Adrenal gland (tissue), 12 donors: ENCODE measurements around the gene GPR173. TPM values are rescaled to one million over a fixed set of nuclear protein-coding genes. Genes with fewer than 3 reads are reported as not detected.

Source experiments
- DNase-seq, 7 donors: peaks; one replicate each; pipeline ENCODE4 v3.0.0-alpha.2; 2019 to 2020
- H3K27ac ChIP-seq, 5 donors: fragments of 200-600 bp; sonication (generic) in 4 of 5; 1 replicate in 3 of 5; 2 replicates in 2 of 5; pipeline versions ENCODE4 v1.5.1 to v1.8.0; 2016 to 2020; ENCODE audit warnings: mild to moderate bottlenecking in 1 of 5
- H3K27me3 ChIP-seq: fragments of 200-600 bp; 2 replicates; pipeline ENCODE4 v1.8.0; 2021
- H3K36me3 ChIP-seq, 2 donors: fragments of 200-600 bp; replicated peaks in 1 of 2; 1 replicate in 1 of 2; 2 replicates in 1 of 2; pipeline versions ENCODE4 v1.5.1 to v1.8.0; 2018 to 2022
- H3K4me1 ChIP-seq, 2 donors: fragments of 200-600 bp; replicated peaks in 1 of 2; 1 replicate in 1 of 2; 2 replicates in 1 of 2; pipeline versions ENCODE4 v1.5.1 to v1.8.0; 2018 to 2021
- H3K4me3 ChIP-seq, 4 donors: fragments of 200-600 bp; sonication (generic) in 3 of 4; one replicate each; pipeline ENCODE4 v1.5.1; 2016 to 2018
- H3K9me3 ChIP-seq, 3 donors: fragments of 200-600 bp; sonication (generic) in 1 of 3; replicated peaks in 1 of 3; 1 replicate in 2 of 3; 2 replicates in 1 of 3; pipeline versions ENCODE4 v1.5.1 to v1.8.0; 2016 to 2021
- POLR2A ChIP-seq, 2 donors: fragments of 450-650 bp; IDR thresholded peaks; one replicate each; pipeline ENCODE4 v1.6.1; 2017; ENCODE audit warnings: antibody characterized with exemption in 2 of 2, mild to moderate bottlenecking in 2 of 2, moderate library complexity in 1 of 2
- WGBS, 4 donors: extraction: QIAGEN DNeasy Blood & Tissue Kit in 2 of 4; methylation state at CpG; one replicate each; pipeline versions ENCODE4 v1.1.5 to v1.1.7; 2013 to 2017; 5-methylcytosine and 5-hydroxymethylcytosine counted together
- intact Hi-C, 2 donors: fragments of 100-400 bp; cut with DNase I; formaldehyde crosslinking; loops; one replicate each; pipeline versions ENCODE4 v1.14.1 to v1.15.0; 2022 to 2023
- polyA plus RNA-seq, 3 donors: library from polyadenylated mRNA; stranded (reverse); fragments of 200-250 nt in 2 of 3; fragments of 350-450 nt in 1 of 3; fragmentation: Illumina TruSeq in 1 of 3; extraction: RNeasy Lipid Tissue Mini Kit (QIAGEN cat#74804) in 1 of 3; gene quantifications; one replicate each; pipeline ENCODE4 v1.2.3, GENCODE V29; 2013 to 2014
- total RNA-seq, 9 donors: library from RNA; depleted of rRNA in 4 of 9; stranded (reverse); fragments of >200 nt in 4 of 9; fragments of 120-200 nt in 1 of 9; fragmentation: NEBNext Ultra II Directional in 1 of 9; extraction: Animal tissue kit (Norgen Biotek cat#: 25700) in 1 of 9; gene quantifications; one replicate each; pipeline versions ENCODE4 v1.1.0 to v1.2.4, GENCODE V29; 2013 to 2023
- TF ChIP-seq, protein P1 (sequence below), 6 experiments: fragments of 450-650 bp in 4 of 6; fragments of 200-600 bp in 2 of 6; sonication (generic) in 1 of 6; IDR thresholded peaks; 1 replicate in 5 of 6; 2 replicates in 1 of 6; pipeline versions ENCODE4 v1.5.1 to v1.8.0; 2016 to 2021; ENCODE audit warnings: antibody characterized with exemption in 6 of 6, mild to moderate bottlenecking in 2 of 6, moderate library complexity in 1 of 6
- donor health status: healthy with polysubstance abuse.
- donor health status: Bipolar disorder and iron deficiency.
- donor health status: DM: yes; HTN: yes; CAD: no.
- donor health status: DM: no; HTN: no; CAD: no.
- donor health status: DM: no; HTN: no; CAD: no.
- donor health status: DM: yes; HTN: yes; CAD: no.

GPR173 gene
- total and polyA plus RNA-seq, 12 donors, result 0.61 to 5.0 (median 2.3) TPM

DNA sequence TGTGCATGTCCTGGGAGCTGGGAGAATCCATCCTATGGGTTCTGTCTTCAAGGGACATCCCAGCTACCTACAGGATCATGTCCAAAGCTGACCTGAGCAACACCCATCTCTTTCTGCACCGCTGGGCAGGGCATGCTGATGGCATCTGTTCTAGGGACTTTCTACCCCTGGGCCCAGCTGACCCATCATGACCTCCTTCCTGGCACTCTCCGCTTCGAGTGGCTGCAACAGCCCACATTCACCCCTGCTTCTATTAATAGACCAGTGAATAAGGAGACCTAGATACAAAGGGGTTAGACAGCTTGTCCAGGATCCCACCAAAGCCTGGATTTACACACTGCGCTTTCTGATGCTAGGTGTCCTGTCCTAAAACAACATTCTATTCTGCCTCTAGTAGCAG lies 44.6 kb upstream of the GPR173 start:
- intact Hi-C loops, result no loop called here
- Histone ChIP-seq H3K36me3 (no peaks in the 10 kb centered on the region), H3K9me3 (no peaks in the 10 kb centered on the region), H3K27me3 (peaks cover 57% of the 10 kb centered on the region), H3K4me3 (no peak overlapping the region), H3K27ac (no peak overlapping the region), H3K4me1 (no peaks in the 10 kb centered on the region)
- TF ChIP-seq, protein P1, sequence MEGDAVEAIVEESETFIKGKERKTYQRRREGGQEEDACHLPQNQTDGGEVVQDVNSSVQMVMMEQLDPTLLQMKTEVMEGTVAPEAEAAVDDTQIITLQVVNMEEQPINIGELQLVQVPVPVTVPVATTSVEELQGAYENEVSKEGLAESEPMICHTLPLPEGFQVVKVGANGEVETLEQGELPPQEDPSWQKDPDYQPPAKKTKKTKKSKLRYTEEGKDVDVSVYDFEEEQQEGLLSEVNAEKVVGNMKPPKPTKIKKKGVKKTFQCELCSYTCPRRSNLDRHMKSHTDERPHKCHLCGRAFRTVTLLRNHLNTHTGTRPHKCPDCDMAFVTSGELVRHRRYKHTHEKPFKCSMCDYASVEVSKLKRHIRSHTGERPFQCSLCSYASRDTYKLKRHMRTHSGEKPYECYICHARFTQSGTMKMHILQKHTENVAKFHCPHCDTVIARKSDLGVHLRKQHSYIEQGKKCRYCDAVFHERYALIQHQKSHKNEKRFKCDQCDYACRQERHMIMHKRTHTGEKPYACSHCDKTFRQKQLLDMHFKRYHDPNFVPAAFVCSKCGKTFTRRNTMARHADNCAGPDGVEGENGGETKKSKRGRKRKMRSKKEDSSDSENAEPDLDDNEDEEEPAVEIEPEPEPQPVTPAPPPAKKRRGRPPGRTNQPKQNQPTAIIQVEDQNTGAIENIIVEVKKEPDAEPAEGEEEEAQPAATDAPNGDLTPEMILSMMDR (IDR thresholded peaks at IDR 0.05), result no peak
- TF ChIP-seq POLR2A (IDR thresholded peaks at IDR 0.05), result no peak
- DNase-seq, result no peak
- 55 to 82% (median 60%) methylated on average over 4 of the region's 4 CpGs; no CpG with 5 or more reads in 1 of the 4 donors for WGBS, 4 donors

DNA sequence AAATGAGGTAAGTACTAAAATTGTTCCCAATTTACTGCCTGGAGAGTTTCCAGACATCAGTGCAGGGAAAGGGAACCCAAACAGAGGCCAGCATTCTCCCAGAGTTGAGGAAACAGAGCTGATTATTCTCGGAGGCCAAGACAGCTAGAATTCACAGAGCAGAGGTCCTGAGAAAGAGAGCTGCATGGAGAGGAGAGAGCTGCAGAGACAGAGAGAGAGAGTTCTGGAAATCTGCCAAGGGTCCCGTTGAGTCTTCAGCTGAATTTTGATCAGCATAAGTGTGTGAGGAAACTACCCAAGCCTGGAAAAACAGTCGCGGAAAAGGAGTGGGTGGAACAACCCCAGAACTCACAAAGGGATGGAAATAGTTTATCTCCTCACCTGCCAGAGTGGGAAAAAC lies 43.8 kb upstream of the GPR173 start:
- 17 to 49% (median 21%) methylated on average over 4 of the region's 4 CpGs for WGBS, 4 donors

DNA sequence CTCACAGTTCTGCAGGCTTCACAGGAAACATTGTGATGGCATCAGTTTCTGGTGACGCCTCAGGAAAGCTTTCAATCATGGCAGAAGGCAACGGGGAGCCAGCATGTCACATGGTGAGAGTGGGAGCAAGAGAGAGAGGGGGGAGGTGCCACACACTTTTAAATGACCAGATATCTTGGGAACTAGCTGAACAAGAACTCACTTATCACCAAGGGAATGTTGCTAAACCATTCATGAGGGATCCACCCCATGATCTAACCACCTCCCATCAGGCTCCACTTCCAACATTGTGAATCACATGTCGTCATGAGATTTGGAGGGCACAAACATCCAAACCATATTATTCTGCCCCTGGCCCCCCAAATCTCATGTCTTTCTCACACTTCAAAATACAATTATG lies 43.3 kb upstream of the GPR173 start:
- no peak overlapping the region for H3K4me3 ChIP-seq
- intact Hi-C loops, result no loop called here
- H3K4me1 ChIP-seq, result no peaks in the 10 kb centered on the region
- H3K36me3 ChIP-seq, result no peaks in the 10 kb centered on the region
- DNase-seq, result no peak
- no peak for TF ChIP-seq POLR2A (IDR thresholded peaks at IDR 0.05)
- TF ChIP-seq, protein P1 (IDR thresholded peaks at IDR 0.05), result no peak
- H3K9me3 ChIP-seq, result no peaks in the 10 kb centered on the region
- WGBS, 4 donors, result 38 to 51% (median 46%) methylated on average over 3 of the region's 3 CpGs
- H3K27me3 ChIP-seq, result peaks cover 53% of the 10 kb centered on the region
- H3K27ac ChIP-seq, result no peak overlapping the region

More for the DNA sequence above, 43.8 kb upstream of the GPR173 start:
- H3K4me1 ChIP-seq, result no peaks in the 10 kb centered on the region
- no peak overlapping the region for H3K4me3 ChIP-seq
- no peaks in the 10 kb centered on the region for H3K9me3 ChIP-seq
- TF ChIP-seq POLR2A (IDR thresholded peaks at IDR 0.05), result no peak
- TF ChIP-seq, protein P1 (IDR thresholded peaks at IDR 0.05), result no peak
- H3K27me3 ChIP-seq, result peaks cover 53% of the 10 kb centered on the region
- no peaks in the 10 kb centered on the region for H3K36me3 ChIP-seq
- H3K27ac ChIP-seq, result no peak overlapping the region
- intact Hi-C loops, result no loop called here
- no peak for DNase-seq

DNA sequence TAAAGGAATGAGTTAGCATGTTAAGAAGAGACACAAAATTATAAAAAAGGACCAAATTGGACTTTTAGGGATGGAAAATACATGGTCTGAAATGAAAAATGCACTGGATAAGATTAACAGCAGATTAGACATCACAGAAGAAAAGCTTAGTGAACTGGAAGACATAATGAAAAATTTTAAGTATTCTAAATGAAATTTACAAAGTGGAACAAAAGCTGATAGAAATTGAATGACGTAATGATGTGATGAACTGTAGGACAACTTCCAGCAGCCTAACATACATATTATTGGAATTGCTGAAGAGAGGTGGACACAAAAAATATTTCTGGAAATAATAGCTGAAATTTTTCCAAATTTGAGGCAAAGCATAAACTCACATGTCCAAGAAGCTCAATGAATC lies 39.6 kb upstream of the GPR173 start:
- Histone ChIP-seq H3K9me3 (peaks cover 0 to 5% (median 0%) of the 10 kb centered on the region in 3 donors), H3K4me3 (no peak overlapping the region), H3K36me3 (no peaks in the 10 kb centered on the region), H3K4me1 (no peaks in the 10 kb centered on the region), H3K27ac (no peak overlapping the region), H3K27me3 (peaks cover 48% of the 10 kb centered on the region)
- no peak for TF ChIP-seq POLR2A (IDR thresholded peaks at IDR 0.05)
- TF ChIP-seq, protein P1 (IDR thresholded peaks at IDR 0.05), result no peak
- intact Hi-C loops, result no loop called here
- 70 to 90% (median 84%) methylated on average over 1 of the region's 1 CpG for WGBS, 4 donors
- DNase-seq, result no peak
